HCT116 (cell line): ENCODE data around the gene SLC4A11. TPM values are rescaled to one million over a fixed set of nuclear protein-coding genes. Genes with fewer than 3 reads are reported as not detected.
"Not testable (repeated sequence)": the region's sequence is repeated elsewhere in the genome, so short reads cannot be mapped to it uniquely, and the experiment has no call there.

Experiments
- ATAC-seq: fragments of 200-7000 bp; cut with Tn5 transposase; 2 replicates; pipeline ENCODE4 v1.9.1; 2020; ENCODE audit warnings: mild to moderate bottlenecking, moderate library complexity
- BruUV-seq: library from RNA; stranded (reverse); fragments of 400-500 nt; replicated peaks from 2 replicates; lab custom pipeline; 2021; lab: Mats Ljungman, UMichigan
- CTCF ChIA-PET: fragments of 300-600 bp; sonication (Branson Sonifier 250); formaldehyde crosslinking; loops from one replicate; lab custom pipeline; 2021; ENCODE audit warnings: antibody characterized with exemption; lab: Charles Lee
- POLR2A ChIA-PET: fragments of 300-600, 350-600 bp; sonication (Branson Sonifier 250); formaldehyde crosslinking; loops from one replicate; lab custom pipeline; 2021; ENCODE audit warnings: antibody characterized with exemption; lab: Charles Lee
- RAD21 ChIA-PET, 2 experiments: fragments of 300-600 bp; sonication (Branson Sonifier 250); formaldehyde crosslinking; loops; one replicate each; lab custom pipeline; 2023; ENCODE audit warnings: low total read pairs in 2 of 2; ENCODE audit not compliant: uncharacterized antibody in 2 of 2, unreplicated experiment in 2 of 2, low non-redundant PET in 1 of 2; lab: Charles Lee
- DNase-seq: peaks from one replicate; pipeline ENCODE4 v3.0.0-alpha.2; 2010; ENCODE audit warnings: low read depth, low spot score
- H2AFZ ChIP-seq: fragments of 200-600 bp; shearing (Covaris generic), sonication (generic); 2 replicates; pipeline ENCODE4 v1.6.1; 2017; ENCODE audit warnings: low read depth, mixed run types, mixed read lengths, antibody characterized with exemption, low read length; ENCODE audit not compliant: poor library complexity, severe bottlenecking
- H3K27ac ChIP-seq: 2 replicates; pipeline ENCODE4 v1.5.1; 2012; ENCODE audit warnings: low read depth, low read length
- H3K27me3 ChIP-seq: fragments of 200-600 bp; sonication (generic); 2 replicates; pipeline ENCODE4 v1.6.1; 2016; ENCODE audit warnings: mixed run types, low read length, mixed read lengths; ENCODE audit not compliant: insufficient read depth
- H3K36me3 ChIP-seq, 2 experiments: fragments of 200-500 bp in 1 of 2; fragments of 200-600 bp in 1 of 2; sonication (Bioruptor generic) in 1 of 2; sonication (generic) in 1 of 2; 2 replicates each; pipeline versions ENCODE4 v1.5.1 to v1.6.1; 2014 to 2016; ENCODE audit warnings: low read length in 2 of 2, inconsistent platforms in 1 of 2, mixed read lengths in 1 of 2, mixed run types in 1 of 2; ENCODE audit not compliant: insufficient read depth in 2 of 2, control insufficient read depth in 1 of 2
- H3K4me1 ChIP-seq, 2 experiments: fragments of 200-600 bp in 1 of 2; sonication (generic) in 1 of 2; 2 replicates each; pipeline versions ENCODE4 v1.5.1 to v1.6.1; 2012 to 2017; ENCODE audit warnings: low read length in 2 of 2, inconsistent platforms in 1 of 2, mild to moderate bottlenecking in 1 of 2, mixed read lengths in 1 of 2, mixed run types in 1 of 2, moderate library complexity in 1 of 2; ENCODE audit not compliant: insufficient read depth in 2 of 2, control insufficient read depth in 1 of 2
- H3K4me2 ChIP-seq: fragments of 200-600 bp; sonication (generic); 2 replicates; pipeline ENCODE4 v1.6.1; 2017; ENCODE audit warnings: mixed run types, low read length, mixed read lengths
- H3K4me3 ChIP-seq, 2 experiments: fragments of 200-600 bp in 1 of 2; sonication (generic) in 1 of 2; replicated peaks in 1 of 2; 2 replicates each; pipeline ENCODE4 v1.5.1; 2011 to 2016; ENCODE audit warnings: low read length in 2 of 2, control low read depth in 1 of 2, low read depth in 1 of 2, mild to moderate bottlenecking in 1 of 2, mixed read lengths in 1 of 2, mixed run types in 1 of 2
- H3K79me2 ChIP-seq: fragments of 200-600 bp; sonication (generic); 2 replicates; pipeline ENCODE4 v1.6.1; 2017; ENCODE audit warnings: mild to moderate bottlenecking, mixed run types, low read length, moderate library complexity, mixed read lengths; ENCODE audit not compliant: insufficient read depth
- H3K9ac ChIP-seq: fragments of 200-600 bp; sonication (generic); 2 replicates; pipeline ENCODE4 v1.6.1; 2016; ENCODE audit warnings: low read length, mixed read lengths
- H3K9me2 ChIP-seq: fragments of 200-600 bp; sonication (generic), shearing (Covaris generic); 2 replicates; pipeline ENCODE4 v1.6.1; 2017; ENCODE audit warnings: mixed run types, mild to moderate bottlenecking, moderate library complexity; ENCODE audit not compliant: insufficient read depth
- H3K9me3 ChIP-seq, 2 experiments: fragments of 200-500 bp in 1 of 2; fragments of 200-600 bp in 1 of 2; sonication (Bioruptor generic) in 1 of 2; sonication (generic) in 1 of 2; 2 replicates each; pipeline ENCODE4 v1.6.1; 2014 to 2017; ENCODE audit warnings: low read length in 2 of 2, mixed read lengths in 2 of 2, inconsistent platforms in 1 of 2, low read depth in 1 of 2, mild to moderate bottlenecking in 1 of 2, mixed run types in 1 of 2, moderate library complexity in 1 of 2; ENCODE audit not compliant: control insufficient read depth in 1 of 2, insufficient read depth in 1 of 2
- H4K20me1 ChIP-seq: fragments of 200-600 bp; sonication (generic), shearing (Covaris generic); 2 replicates; pipeline ENCODE4 v1.6.1; 2017; ENCODE audit warnings: mixed run types, mild to moderate bottlenecking, moderate library complexity; ENCODE audit not compliant: insufficient read depth
- CBX3 ChIP-seq: IDR thresholded peaks from 2 replicates; pipeline ENCODE4 v1.6.1; 2012; ENCODE audit warnings: low read depth
- EGR1 ChIP-seq: IDR thresholded peaks from 2 replicates; pipeline ENCODE4 v1.6.1; 2012; ENCODE audit warnings: low read depth
- ELF1 ChIP-seq: IDR thresholded peaks from 2 replicates; pipeline ENCODE4 v1.6.1; 2012; ENCODE audit warnings: low read depth, borderline replicate concordance
- POLR2A ChIP-seq: IDR thresholded peaks from 2 replicates; pipeline ENCODE4 v1.7.0; 2011; ENCODE audit warnings: borderline replicate concordance; ENCODE audit not compliant: insufficient read depth, insufficient read length; ENCODE audit errors: extremely low read depth
- SP1 ChIP-seq: IDR thresholded peaks from 2 replicates; pipeline ENCODE4 v1.6.1; 2012; ENCODE audit warnings: low read depth
- YY1 ChIP-seq: IDR thresholded peaks from 2 replicates; pipeline ENCODE4 v1.6.1; 2011; ENCODE audit warnings: low read length, low read depth, moderate library complexity, mild to moderate bottlenecking; ENCODE audit not compliant: insufficient replicate concordance; ENCODE audit errors: extremely low read depth
- ZNF274 ChIP-seq: fragments of 200-500 bp; sonication (Bioruptor generic); IDR thresholded peaks from 2 replicates; pipeline ENCODE4 v1.6.1; 2014; ENCODE audit warnings: mild to moderate bottlenecking, low read depth, low read length, inconsistent platforms
- intact Hi-C: fragments of 100-400 bp; cut with micrococcal nuclease; formaldehyde crosslinking; loops from 2 replicates; pipeline ENCODE4 v1.10.0; 2022
- total RNA-seq: library from RNA; stranded (reverse); gene quantifications from one replicate; pipeline ENCODE4 v1.2.1, GENCODE V29; 2021; ENCODE audit not compliant: unreplicated experiment
- TF ChIP-seq, protein P1 (sequence below): IDR thresholded peaks from 2 replicates; pipeline ENCODE4 v1.6.1; 2012

The SLC4A11 gene
- total RNA-seq, 1 experiment from 2014 or later, result 22.7 TPM

GRCh38 chr20:3183896-3184612 is 54.9 kb downstream of the SLC4A11 start:
- BruUV-seq, result no TSS peak

GRCh38 chr20:3182429-3182828 is 56.6 kb downstream of the SLC4A11 start:
- intact Hi-C loops, H2AFZ ChIP-seq, H3K9me2 ChIP-seq, DNase-seq, POLR2A ChIA-PET, BruUV-seq, CTCF ChIA-PET, H4K20me1 ChIP-seq, H3K4me3 ChIP-seq, RAD21 ChIA-PET, H3K9me3 ChIP-seq, H3K27ac ChIP-seq, H3K9ac ChIP-seq, H3K4me2 ChIP-seq, H3K36me3 ChIP-seq, H3K4me1 ChIP-seq, H3K27me3 ChIP-seq, H3K79me2 ChIP-seq, ATAC-seq: not testable (repeated sequence)

More at GRCh38 chr20:3183896-3184612, 54.9 kb downstream of the SLC4A11 start:
- ATAC-seq (no peak), DNase-seq (no peak)
- POLR2A ChIA-PET, result no interaction called here
- H3K9me3 ChIP-seq, result no peaks in the 10 kb centered on the region
- RAD21 ChIA-PET, result no interaction called here
- CTCF ChIA-PET, result no interaction called here
- H2AFZ ChIP-seq, result no peak overlapping the region
- H3K9ac ChIP-seq, result no peak overlapping the region
- no peaks in the 10 kb centered on the region for H3K27me3 ChIP-seq
- TF ChIP-seq YY1 (no peak), POLR2A (no peak), EGR1 (no peak), SP1 (no peak), CBX3 (no peak), ZNF274 (no peak), ELF1 (no peak)
- TF ChIP-seq, protein P1, sequence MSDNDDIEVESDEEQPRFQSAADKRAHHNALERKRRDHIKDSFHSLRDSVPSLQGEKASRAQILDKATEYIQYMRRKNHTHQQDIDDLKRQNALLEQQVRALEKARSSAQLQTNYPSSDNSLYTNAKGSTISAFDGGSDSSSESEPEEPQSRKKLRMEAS, result no peak
- no peak overlapping the region for H3K4me2 ChIP-seq
- intact Hi-C loops, result no loop called here
- no peaks in the 10 kb centered on the region; a peak in 1 of 4 replicates for H3K36me3 ChIP-seq
- H3K4me3 ChIP-seq, result no peak overlapping the region
- no peaks in the 10 kb centered on the region for H3K9me2 ChIP-seq
- H3K79me2 ChIP-seq, result no peaks in the 10 kb centered on the region
- no peaks in the 10 kb centered on the region for H3K4me1 ChIP-seq
- no peak overlapping the region for H3K27ac ChIP-seq
- no peaks in the 10 kb centered on the region for H4K20me1 ChIP-seq
